ENCODE measurements around the gene AMFR. TPM values are rescaled to one million over a fixed set of nuclear protein-coding genes. Genes with fewer than 3 reads are reported as not detected.

Gene AMFR
- total and polyA plus RNA-seq, 4 donors: 43.3 to 309 (median 98.4) TPM

DNA sequence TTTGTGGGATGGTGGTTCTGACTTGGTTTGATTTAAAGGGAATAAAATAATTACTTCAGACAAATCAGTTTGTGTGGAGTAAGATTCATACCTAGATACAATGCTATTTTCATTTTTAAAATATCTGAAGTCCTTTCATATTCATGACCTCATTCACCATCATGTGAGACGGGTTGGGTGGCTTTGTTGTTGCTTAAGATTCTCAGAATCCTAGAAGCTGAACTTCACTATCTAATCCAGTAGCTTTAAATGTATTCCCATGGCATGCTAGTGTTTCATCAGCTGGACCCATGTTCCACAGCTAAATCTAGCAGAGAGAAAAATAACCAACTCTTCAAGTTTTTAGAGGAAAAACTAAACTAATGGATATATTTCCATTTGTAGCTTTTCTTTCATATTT, 2.7 kb upstream of the AMFR start:
- WGBS: 92% methylated on average over 1 of the region's 1 CpG
- H3K9ac ChIP-seq (ENCODE audit: low read depth in 1 of 2, low read length in 2 of 2): no peak overlapping the region
- H3K4me3 ChIP-seq (ENCODE audit: low read depth in 1 of 3, low read length in 3 of 3): no peak overlapping the region
- DNase-seq (ENCODE audit: low spot score): no peak
- H3K36me3 ChIP-seq (ENCODE audit: control insufficient read depth in 4 of 4, insufficient read depth in 3 of 4, low read depth in 1 of 4, low read length in 3 of 4): peaks cover 1 to 18% (median 9%) of the 10 kb centered on the region in 4 donors
- no peaks in the 10 kb centered on the region for H3K27me3 ChIP-seq (ENCODE audit: control insufficient read depth in 4 of 4, insufficient read depth in 4 of 4, low read length in 3 of 4)
- H3K9me3 ChIP-seq (ENCODE audit: control insufficient read depth in 4 of 4, low read length in 3 of 4): no peaks in the 10 kb centered on the region
- no peak for TF ChIP-seq GABPA (IDR thresholded peaks at IDR 0.05 in 1 of 2, conservative IDR thresholded peaks at IDR 0.05 in 1 of 2)
- TF ChIP-seq, protein P1, sequence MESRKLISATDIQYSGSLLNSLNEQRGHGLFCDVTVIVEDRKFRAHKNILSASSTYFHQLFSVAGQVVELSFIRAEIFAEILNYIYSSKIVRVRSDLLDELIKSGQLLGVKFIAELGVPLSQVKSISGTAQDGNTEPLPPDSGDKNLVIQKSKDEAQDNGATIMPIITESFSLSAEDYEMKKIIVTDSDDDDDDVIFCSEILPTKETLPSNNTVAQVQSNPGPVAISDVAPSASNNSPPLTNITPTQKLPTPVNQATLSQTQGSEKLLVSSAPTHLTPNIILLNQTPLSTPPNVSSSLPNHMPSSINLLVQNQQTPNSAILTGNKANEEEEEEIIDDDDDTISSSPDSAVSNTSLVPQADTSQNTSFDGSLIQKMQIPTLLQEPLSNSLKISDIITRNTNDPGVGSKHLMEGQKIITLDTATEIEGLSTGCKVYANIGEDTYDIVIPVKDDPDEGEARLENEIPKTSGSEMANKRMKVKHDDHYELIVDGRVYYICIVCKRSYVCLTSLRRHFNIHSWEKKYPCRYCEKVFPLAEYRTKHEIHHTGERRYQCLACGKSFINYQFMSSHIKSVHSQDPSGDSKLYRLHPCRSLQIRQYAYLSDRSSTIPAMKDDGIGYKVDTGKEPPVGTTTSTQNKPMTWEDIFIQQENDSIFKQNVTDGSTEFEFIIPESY (IDR thresholded peaks at IDR 0.05): no peak
- TF ChIP-seq, protein P2, sequence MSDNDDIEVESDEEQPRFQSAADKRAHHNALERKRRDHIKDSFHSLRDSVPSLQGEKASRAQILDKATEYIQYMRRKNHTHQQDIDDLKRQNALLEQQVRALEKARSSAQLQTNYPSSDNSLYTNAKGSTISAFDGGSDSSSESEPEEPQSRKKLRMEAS (IDR thresholded peaks at IDR 0.05): no peak
- TF ChIP-seq, protein P3, sequence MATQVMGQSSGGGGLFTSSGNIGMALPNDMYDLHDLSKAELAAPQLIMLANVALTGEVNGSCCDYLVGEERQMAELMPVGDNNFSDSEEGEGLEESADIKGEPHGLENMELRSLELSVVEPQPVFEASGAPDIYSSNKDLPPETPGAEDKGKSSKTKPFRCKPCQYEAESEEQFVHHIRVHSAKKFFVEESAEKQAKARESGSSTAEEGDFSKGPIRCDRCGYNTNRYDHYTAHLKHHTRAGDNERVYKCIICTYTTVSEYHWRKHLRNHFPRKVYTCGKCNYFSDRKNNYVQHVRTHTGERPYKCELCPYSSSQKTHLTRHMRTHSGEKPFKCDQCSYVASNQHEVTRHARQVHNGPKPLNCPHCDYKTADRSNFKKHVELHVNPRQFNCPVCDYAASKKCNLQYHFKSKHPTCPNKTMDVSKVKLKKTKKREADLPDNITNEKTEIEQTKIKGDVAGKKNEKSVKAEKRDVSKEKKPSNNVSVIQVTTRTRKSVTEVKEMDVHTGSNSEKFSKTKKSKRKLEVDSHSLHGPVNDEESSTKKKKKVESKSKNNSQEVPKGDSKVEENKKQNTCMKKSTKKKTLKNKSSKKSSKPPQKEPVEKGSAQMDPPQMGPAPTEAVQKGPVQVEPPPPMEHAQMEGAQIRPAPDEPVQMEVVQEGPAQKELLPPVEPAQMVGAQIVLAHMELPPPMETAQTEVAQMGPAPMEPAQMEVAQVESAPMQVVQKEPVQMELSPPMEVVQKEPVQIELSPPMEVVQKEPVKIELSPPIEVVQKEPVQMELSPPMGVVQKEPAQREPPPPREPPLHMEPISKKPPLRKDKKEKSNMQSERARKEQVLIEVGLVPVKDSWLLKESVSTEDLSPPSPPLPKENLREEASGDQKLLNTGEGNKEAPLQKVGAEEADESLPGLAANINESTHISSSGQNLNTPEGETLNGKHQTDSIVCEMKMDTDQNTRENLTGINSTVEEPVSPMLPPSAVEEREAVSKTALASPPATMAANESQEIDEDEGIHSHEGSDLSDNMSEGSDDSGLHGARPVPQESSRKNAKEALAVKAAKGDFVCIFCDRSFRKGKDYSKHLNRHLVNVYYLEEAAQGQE (IDR thresholded peaks at IDR 0.05): no peak
- no peak for TF ChIP-seq FOXA2 (IDR thresholded peaks at IDR 0.05)
- TF ChIP-seq EGR1 (IDR thresholded peaks at IDR 0.05; ENCODE audit: low read depth in 2 of 2): no peak
- no peak for TF ChIP-seq JUND (IDR thresholded peaks at IDR 0.05)
- no peak for TF ChIP-seq NR2F2 (IDR thresholded peaks at IDR 0.05)
- no peak for TF ChIP-seq HNF4G (IDR thresholded peaks at IDR 0.05)
- TF ChIP-seq, protein P4, sequence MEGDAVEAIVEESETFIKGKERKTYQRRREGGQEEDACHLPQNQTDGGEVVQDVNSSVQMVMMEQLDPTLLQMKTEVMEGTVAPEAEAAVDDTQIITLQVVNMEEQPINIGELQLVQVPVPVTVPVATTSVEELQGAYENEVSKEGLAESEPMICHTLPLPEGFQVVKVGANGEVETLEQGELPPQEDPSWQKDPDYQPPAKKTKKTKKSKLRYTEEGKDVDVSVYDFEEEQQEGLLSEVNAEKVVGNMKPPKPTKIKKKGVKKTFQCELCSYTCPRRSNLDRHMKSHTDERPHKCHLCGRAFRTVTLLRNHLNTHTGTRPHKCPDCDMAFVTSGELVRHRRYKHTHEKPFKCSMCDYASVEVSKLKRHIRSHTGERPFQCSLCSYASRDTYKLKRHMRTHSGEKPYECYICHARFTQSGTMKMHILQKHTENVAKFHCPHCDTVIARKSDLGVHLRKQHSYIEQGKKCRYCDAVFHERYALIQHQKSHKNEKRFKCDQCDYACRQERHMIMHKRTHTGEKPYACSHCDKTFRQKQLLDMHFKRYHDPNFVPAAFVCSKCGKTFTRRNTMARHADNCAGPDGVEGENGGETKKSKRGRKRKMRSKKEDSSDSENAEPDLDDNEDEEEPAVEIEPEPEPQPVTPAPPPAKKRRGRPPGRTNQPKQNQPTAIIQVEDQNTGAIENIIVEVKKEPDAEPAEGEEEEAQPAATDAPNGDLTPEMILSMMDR (IDR thresholded peaks at IDR 0.05; ENCODE audit: low read depth, low read length, missing input control): no peak
- no peak for TF ChIP-seq RXRA (IDR thresholded peaks at IDR 0.05)
- TF ChIP-seq, protein P5, sequence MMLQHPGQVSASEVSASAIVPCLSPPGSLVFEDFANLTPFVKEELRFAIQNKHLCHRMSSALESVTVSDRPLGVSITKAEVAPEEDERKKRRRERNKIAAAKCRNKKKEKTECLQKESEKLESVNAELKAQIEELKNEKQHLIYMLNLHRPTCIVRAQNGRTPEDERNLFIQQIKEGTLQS (IDR thresholded peaks at IDR 0.05): no peak
- no peak for TF ChIP-seq TAF1 (conservative IDR thresholded peaks at IDR 0.05)
- no peak for TF ChIP-seq SP1 (IDR thresholded peaks at IDR 0.05)
- no peak for TF ChIP-seq FOXA1 (IDR thresholded peaks at IDR 0.05)
- TF ChIP-seq HNF4A (conservative IDR thresholded peaks at IDR 0.05): no peak
- peaks cover under 1 to 11% (median 10%) of the 10 kb centered on the region in 4 donors for H3K4me1 ChIP-seq (ENCODE audit: control insufficient read depth in 4 of 4, insufficient read depth in 4 of 4, low read length in 3 of 4)
- H3K27ac ChIP-seq (ENCODE audit: low read depth in 1 of 2, low read length in 2 of 2): no peak overlapping the region

DNA sequence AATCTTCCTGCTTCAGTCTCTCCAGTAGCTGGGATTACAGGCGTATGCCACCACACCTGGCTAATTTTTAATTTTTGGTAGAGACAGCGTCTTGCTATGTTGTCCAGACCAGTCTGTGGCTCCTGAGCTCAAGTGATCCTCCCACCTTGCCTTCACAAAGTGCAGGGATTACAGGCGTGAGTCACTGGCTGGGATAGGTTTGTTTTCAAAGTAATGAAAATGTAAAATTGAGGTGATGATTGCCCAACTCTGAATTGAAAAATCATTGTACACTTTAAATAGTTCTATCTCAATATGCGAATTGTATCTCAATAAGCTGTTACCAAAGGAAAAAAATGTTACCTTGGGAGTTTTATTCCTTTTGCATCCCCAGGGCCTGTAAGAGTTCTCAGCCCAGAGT, 1.2 kb upstream of the AMFR start:
- H3K36me3 ChIP-seq (ENCODE audit: control insufficient read depth in 4 of 4, insufficient read depth in 3 of 4, low read depth in 1 of 4, low read length in 3 of 4): peaks cover 0 to 11% (median 4%) of the 10 kb centered on the region in 4 donors
- H3K9me3 ChIP-seq (ENCODE audit: control insufficient read depth in 4 of 4, low read length in 3 of 4): no peaks in the 10 kb centered on the region
- no peak for DNase-seq (ENCODE audit: low spot score)
- H3K27me3 ChIP-seq (ENCODE audit: control insufficient read depth in 4 of 4, insufficient read depth in 4 of 4, low read length in 3 of 4): no peaks in the 10 kb centered on the region
- no peak overlapping the region for H3K9ac ChIP-seq (ENCODE audit: low read depth in 1 of 2, low read length in 2 of 2)
- H3K27ac ChIP-seq (ENCODE audit: low read depth in 1 of 2, low read length in 2 of 2): no peak overlapping the region
- H3K4me3 ChIP-seq (ENCODE audit: low read depth in 1 of 3, low read length in 3 of 3): no peak overlapping the region
- 88% methylated on average over 4 of the region's 4 CpGs for WGBS
- H3K4me1 ChIP-seq (ENCODE audit: control insufficient read depth in 4 of 4, insufficient read depth in 4 of 4, low read length in 3 of 4): peaks cover 5 to 22% (median 17%) of the 10 kb centered on the region in 4 donors
- TF ChIP-seq, protein P1 (IDR thresholded peaks at IDR 0.05): no peak
- TF ChIP-seq JUND (IDR thresholded peaks at IDR 0.05) (no peak), HNF4A (conservative IDR thresholded peaks at IDR 0.05) (no peak)
- TF ChIP-seq, protein P5 (IDR thresholded peaks at IDR 0.05): no peak
- TF ChIP-seq, protein P2 (IDR thresholded peaks at IDR 0.05): no peak

Measured in liver (tissue), 9 donors.